Endometrial microvascular endothelial cells (primary cell): ENCODE measurements around the gene APOL2. TPM values are rescaled to one million over a fixed set of nuclear protein-coding genes. Genes with fewer than 3 reads are reported as not detected.

Source experiments
- in situ Hi-C: cut with HindIII; loops from 2 replicates; pipeline ENCODE4 v1.10.0; 2017; ENCODE audit warnings: low sequenced_read_pairs, low pct_unique_long_range_greater_than_20kb; ENCODE audit errors: inconsistent ontology term
- total RNA-seq: library from RNA; depleted of rRNA; stranded (reverse); fragments of >200 nt; gene quantifications from one replicate; pipeline ENCODE4 v1.2.3, GENCODE V29; 2015; ENCODE audit errors: inconsistent ontology term

Gene APOL2
- total RNA-seq, 1 donor from 2014 or later: 63.6 TPM

DNA sequence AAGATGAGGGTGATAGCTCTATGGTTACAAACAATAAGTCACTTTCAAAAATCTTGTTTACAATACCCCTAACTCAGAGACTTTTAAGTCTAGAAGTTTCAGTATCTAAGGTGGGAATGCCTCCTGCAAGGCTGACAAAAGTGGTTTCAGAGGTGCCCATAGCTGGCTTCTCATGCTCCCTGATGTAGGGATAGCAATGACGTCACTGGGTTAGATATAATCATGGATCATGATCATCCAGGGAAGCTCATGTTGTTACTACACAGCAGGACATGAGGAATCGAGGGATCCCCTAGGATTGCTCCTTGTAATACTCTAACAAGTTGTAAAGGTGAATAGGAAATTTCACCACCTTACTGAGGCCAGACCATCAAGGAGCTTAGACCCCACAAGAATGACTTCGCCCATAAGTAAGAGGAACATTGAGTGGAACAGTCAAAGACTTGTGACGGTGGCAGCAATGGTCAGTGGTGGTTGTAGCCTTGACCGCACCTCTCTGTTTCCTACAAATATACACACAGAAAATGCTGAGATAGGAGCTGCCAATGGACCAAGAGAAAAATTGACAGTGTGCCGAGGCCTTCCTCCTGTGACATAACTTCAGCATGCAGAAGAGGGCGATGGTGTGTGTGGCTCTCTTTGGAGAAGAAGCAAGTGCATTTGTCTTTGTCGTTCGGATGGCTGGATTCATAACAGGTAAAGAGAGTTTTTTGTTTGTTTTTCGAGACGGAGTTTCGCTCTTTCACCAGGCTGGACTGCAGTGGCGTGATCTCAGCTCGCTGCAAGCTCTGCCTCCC is 53.3 kb downstream of the APOL2 start:
- in situ Hi-C loops: no loop called here

DNA sequence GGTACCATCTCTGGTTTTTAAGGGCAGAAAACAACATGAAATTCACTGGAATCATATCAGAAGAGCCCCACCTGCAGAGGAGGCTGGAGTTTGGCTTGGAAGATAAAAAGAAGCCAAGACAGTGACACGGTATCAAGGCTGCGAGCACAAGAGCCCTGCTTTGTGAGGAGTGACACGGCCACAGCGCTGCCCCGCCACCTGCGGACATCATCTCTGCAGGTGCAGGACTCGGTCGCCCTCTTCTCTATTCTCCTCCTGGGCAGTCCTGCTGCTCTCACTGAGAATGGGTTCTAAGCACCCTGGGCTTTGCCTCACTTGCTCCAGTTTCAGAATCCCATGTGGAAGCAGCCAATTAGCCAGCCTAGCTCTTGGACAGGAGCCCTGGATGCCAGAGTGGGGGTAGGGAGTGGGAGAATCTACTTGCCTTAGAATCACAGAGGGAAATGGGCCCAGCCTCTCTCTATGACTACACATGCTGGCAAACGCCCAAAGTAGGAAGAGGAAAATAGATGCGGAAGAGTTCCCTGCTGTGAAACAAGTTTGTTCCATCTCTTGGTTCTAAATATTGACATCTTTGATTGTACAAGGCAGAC is 54.8 kb downstream of the APOL2 start:
- in situ Hi-C loops: no loop called here

DNA sequence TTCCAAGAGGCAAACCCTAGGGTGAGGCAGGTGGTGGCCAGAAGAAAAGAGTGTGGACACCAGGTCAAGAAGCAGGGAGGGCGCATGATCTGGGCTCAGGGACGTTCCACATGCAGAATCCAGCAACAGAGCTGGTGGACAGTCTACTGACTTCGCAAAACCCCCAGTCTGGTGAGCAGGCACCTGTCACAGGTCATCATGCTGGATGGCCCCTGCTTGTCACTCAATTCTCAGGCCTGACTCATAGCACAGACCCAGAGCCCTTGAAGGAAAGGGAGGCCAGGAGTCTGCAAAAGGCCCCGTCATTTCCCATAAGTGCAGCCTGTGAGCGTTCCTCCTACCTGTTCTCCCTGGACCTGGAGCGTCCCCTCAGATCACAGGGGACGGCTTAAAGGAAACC is 55.9 kb downstream of the APOL2 start:
- in situ Hi-C loops: no loop called here

DNA sequence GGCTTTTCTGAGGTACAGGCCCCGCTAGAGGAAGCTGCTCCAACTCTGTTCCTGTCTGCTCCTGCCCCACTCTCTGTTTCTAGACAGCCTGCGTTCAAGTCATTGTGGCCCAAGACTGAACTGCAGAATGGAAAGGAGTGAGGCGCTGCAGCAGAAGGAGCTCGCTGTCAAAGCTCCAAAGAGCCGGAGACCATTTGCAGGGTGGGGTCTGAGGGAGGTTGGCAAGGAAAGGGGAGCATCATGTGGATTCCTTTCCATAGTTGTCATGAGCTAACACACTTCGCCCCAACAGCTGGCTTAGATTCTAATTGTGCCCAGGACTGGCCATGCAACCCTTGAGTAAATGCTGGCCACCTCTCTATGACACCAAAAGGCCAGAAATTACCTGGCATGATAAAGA is 56.5 kb downstream of the APOL2 start:
- in situ Hi-C loops: no loop called here

DNA sequence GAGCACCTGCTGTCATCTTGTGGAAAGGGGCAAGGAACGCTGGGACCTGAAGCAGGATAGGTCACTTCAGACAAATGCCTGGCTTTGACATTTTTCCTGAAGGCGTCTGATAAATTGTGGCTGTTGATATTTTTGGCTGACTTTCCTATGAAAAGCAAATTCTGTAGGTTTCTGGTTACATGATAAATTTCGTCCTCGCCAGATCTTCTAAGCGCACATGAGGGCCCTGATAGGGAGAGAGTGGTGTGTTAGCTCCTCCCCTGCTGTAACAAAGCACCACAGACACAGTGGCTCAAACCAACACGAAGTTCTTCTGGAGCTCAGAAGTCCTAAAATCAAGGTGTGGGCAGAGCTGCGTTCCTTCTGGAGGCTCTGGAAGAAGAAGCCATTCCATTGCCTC is 57.3 kb downstream of the APOL2 start:
- in situ Hi-C loops: no loop called here

DNA sequence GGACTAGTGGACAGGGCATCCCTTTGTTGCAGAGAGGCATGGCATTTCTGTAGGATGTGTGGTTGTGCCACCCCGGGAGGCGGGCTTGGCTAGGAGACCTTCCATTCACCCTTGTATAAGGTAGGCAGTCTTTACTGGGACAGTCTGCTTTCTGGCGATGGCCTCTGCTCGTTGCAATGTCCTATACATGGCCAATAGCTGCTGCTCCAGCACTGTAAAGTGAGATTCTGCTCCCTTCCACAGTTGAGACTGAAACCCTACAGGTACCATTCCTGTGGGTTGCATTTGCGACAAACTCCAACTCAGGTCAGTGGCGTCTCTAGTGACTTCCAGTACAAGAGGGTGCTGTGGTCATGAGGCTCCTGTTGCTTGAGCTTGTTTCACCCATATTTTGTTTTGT is 58.4 kb downstream of the APOL2 start:
- in situ Hi-C loops: no loop called here

DNA sequence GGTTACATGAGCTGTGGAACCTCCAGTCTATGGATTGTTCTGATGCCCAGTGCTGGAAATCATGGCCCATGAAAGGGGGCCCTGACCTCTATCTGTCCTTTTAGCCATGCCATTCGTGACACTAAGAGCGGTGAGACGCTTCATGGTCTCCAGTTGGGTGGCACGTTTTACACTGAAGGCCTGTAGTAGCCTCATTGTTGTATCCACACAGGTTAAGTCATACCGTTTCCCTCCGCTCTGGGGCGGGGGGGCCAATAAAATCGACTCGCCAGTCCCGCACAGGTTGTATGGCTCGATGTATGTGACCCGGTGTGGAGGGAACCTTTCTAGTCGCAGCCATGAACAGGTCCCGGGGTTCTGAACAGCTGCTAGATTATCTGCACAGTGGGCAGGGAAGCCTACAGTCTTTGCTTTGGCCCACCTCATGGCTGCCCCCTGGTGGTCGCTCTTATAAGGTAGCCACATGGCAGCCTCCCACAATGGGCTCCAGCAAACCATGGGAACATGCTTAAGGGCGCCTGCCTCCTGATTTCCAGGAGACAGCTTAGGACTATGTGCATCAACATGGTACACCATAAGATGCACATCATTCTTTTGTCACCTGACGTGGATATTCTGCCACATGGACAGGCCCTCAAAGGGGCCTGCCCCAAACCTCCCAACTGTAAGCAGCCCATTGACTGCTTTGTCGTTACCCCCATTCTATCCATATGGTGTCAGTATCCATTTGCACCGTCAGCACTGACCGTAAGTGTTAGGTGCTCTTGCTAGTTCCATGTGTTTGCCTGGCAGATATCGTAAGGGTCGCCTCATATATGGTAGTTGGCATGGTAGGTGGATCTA is 59.1 kb downstream of the APOL2 start:
- in situ Hi-C loops: no loop called here

DNA sequence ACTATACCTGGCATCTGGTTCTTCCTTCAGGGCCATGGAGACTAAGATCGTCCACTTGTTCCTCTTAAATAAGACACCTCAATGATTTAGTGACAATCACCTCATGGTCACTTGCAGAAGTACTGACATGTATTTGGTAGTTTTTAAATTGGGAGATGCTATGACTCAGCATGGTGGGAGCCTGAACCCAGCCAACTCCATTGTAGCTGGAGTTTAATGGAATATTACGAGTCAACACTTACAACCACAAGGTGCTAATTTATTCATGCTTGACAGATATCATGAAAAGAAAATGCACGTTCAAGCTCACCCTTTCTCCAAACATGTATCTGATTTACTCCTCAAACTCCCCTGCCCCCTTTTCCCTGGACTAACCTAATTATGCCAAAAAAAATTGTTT is 62.2 kb downstream of the APOL2 start:
- in situ Hi-C loops: no loop called here

Other genes with a start within 250 kb of the APOL2 start
- 80.5 TPM for gene RBFOX2, start 210.7 kb downstream of the APOL2 start, total RNA-seq
- 68.8 TPM for gene APOL3, start 78.8 kb downstream of the APOL2 start, total RNA-seq
- 0.09 TPM for gene APOL4, start 37.7 kb downstream of the APOL2 start, total RNA-seq
- 37.2 TPM for gene APOL1, start 13.6 kb upstream of the APOL2 start, total RNA-seq
- gene MYH9, start 148.4 kb upstream of the APOL2 start, total RNA-seq: 887 TPM
- gene TXN2, start 242.1 kb upstream of the APOL2 start, total RNA-seq: 136 TPM